ENCODE data around the gene EXOC4. TPM values are rescaled to one million over a fixed set of nuclear protein-coding genes. Genes with fewer than 3 reads are reported as not detected.

The EXOC4 gene
- total and polyA plus RNA-seq, 9 donors: 26.8 to 80.5 (median 70.7) TPM

DNA sequence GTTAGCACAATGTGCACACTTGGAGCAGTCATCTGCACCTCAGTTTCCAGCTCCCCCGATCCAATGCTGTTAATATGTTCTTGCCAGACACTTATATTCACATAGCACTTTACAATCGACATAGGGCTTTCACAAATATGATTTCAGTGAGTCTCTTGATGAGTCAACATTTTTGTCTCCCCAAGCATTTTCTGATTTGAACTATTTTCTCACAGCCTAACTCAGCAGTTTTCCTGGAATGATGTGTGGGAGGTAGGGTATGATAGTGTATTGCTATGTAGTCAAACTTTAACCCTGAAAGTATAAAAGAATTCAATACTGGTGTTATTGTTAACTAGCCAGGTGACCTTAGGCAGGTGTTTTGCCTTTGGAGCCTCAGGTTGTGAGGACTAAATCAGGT lies 791.8 kb downstream of the EXOC4 start:
- intact Hi-C loops (cut with DNase I): no loop called here
- Histone ChIP-seq H3K4me1 (ENCODE audit: insufficient read depth) (no peaks in the 10 kb centered on the region), H3K9me3 (no peaks in the 10 kb centered on the region), H3K27ac (no peak overlapping the region), H3K36me3 (no peaks in the 10 kb centered on the region), H3K27me3 (no peaks in the 10 kb centered on the region), H3K4me3 (no peak overlapping the region)
- TF ChIP-seq POLR2A (IDR thresholded peaks at IDR 0.05) (no peak), EP300 (IDR thresholded peaks at IDR 0.05) (no peak)
- TF ChIP-seq, protein P1, sequence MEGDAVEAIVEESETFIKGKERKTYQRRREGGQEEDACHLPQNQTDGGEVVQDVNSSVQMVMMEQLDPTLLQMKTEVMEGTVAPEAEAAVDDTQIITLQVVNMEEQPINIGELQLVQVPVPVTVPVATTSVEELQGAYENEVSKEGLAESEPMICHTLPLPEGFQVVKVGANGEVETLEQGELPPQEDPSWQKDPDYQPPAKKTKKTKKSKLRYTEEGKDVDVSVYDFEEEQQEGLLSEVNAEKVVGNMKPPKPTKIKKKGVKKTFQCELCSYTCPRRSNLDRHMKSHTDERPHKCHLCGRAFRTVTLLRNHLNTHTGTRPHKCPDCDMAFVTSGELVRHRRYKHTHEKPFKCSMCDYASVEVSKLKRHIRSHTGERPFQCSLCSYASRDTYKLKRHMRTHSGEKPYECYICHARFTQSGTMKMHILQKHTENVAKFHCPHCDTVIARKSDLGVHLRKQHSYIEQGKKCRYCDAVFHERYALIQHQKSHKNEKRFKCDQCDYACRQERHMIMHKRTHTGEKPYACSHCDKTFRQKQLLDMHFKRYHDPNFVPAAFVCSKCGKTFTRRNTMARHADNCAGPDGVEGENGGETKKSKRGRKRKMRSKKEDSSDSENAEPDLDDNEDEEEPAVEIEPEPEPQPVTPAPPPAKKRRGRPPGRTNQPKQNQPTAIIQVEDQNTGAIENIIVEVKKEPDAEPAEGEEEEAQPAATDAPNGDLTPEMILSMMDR (IDR thresholded peaks at IDR 0.05): no peak
- WGBS, 3 donors: 50 to 55% (median 52%) methylated on average over 2 of the region's 2 CpGs
- no peak for DNase-seq

DNA sequence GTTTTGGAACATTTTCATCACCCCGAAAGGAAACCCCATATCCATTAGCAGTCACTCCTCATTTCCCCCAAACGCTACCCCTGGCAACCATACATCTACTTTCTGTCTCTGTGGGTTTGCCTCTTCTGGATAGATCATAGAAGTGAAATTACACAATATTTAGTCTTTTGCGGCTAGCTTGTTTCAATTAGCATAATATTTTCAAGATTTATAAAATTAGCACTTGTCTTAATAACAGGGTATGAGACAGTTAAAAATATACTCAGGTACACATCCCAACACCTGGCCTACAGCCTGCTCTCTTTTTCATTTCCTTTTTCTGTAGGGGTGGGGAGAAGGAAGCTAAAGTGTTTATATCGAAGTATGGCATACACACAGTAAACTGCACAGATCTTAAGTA lies 792.8 kb downstream of the EXOC4 start:
- no peak for DNase-seq
- Histone ChIP-seq H3K27ac (no peak overlapping the region), H3K4me1 (ENCODE audit: insufficient read depth) (no peaks in the 10 kb centered on the region), H3K4me3 (no peak overlapping the region), H3K9me3 (no peaks in the 10 kb centered on the region), H3K27me3 (no peaks in the 10 kb centered on the region), H3K36me3 (no peaks in the 10 kb centered on the region)
- TF ChIP-seq POLR2A (IDR thresholded peaks at IDR 0.05): no peak
- TF ChIP-seq, protein P1 (IDR thresholded peaks at IDR 0.05): no peak
- no peak for TF ChIP-seq EP300 (IDR thresholded peaks at IDR 0.05)
- intact Hi-C loops (cut with DNase I): no loop called here
- 85 to 99% (median 97%) methylated on average over 4 of the region's 4 CpGs for WGBS, 3 donors

DNA sequence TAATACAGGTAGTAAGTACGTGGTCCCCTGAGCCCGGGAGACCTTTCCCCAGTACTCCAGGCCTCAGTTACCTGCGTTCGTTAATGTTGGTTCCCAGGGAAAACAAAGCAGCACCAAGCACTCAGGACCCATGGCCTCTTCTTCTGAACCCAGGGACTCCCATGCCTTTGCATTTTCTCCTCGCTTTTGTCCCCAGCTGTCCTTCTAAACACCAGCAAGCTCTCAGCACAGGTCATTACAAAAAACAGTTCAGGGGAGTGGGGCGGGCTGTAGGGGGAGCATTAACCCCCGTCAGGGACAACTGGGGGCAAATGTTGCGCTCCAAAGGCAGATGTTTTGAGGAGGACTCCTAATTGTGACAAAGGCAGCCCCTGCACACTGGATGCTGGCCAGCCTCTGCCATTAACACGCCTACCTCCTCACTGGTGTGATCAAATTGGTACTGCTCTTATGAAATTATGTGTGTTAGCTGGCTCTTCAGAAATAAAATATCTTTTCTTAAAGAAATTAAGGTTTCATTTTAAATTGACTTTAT lies 793.8 kb downstream of the EXOC4 start:
- DNase-seq: no peak
- 85 to 93% (median 93%) methylated on average over 9 of the region's 9 CpGs for WGBS, 3 donors
- no peaks in the 10 kb centered on the region for H3K9me3 ChIP-seq

DNA sequence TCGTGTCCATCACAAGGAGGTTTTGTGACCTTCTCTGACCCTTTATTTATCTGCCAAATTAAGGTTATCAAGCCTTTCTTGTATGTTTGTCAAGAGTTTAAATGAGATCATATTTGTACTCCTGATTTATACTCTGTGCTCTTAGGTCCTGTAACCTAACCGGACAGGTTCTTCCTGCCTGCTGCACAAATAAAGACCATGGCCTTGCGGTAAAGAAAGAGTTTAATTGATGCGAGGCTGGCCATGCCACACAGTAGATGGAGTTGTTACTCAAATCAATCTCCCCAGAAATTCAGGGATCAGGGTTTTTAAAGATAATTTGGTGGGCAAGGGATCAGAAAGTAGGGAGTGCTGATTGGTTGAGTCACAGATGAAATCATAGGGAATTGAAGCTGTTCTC lies 794.8 kb downstream of the EXOC4 start:
- no peak for DNase-seq
- TF ChIP-seq, protein P1 (IDR thresholded peaks at IDR 0.05): no peak
- TF ChIP-seq POLR2A (IDR thresholded peaks at IDR 0.05) (no peak), EP300 (IDR thresholded peaks at IDR 0.05) (no peak)
- Histone ChIP-seq H3K9me3 (no peaks in the 10 kb centered on the region), H3K4me3 (no peak overlapping the region), H3K27me3 (no peaks in the 10 kb centered on the region), H3K27ac (no peak overlapping the region), H3K36me3 (no peaks in the 10 kb centered on the region), H3K4me1 (ENCODE audit: insufficient read depth) (no peaks in the 10 kb centered on the region)
- intact Hi-C loops (cut with DNase I): no loop called here
- 96 to 98% (median 98%) methylated on average over 4 of the region's 4 CpGs for WGBS, 3 donors

More for the DNA sequence above, 793.8 kb downstream of the EXOC4 start:
- H3K36me3 ChIP-seq: no peaks in the 10 kb centered on the region
- no peak overlapping the region for H3K4me3 ChIP-seq
- TF ChIP-seq EP300 (IDR thresholded peaks at IDR 0.05): no peak
- TF ChIP-seq, protein P1 (IDR thresholded peaks at IDR 0.05): no peak
- no peak for TF ChIP-seq POLR2A (IDR thresholded peaks at IDR 0.05)
- no peak overlapping the region for H3K27ac ChIP-seq
- no peaks in the 10 kb centered on the region for H3K4me1 ChIP-seq (ENCODE audit: insufficient read depth)
- no peaks in the 10 kb centered on the region for H3K27me3 ChIP-seq
- intact Hi-C loops (cut with DNase I): no loop called here

Data from ovary (tissue), 9 donors.